AG09319 (cell line): ENCODE data around the gene CTNNA3.
"Not testable (repeated sequence)": the region's sequence is repeated elsewhere in the genome, so short reads cannot be mapped to it uniquely, and the experiment has no call there.

Experiments
- DNase-seq: peaks from one replicate; pipeline ENCODE4 v3.0.0-alpha.2; 2010; ENCODE audit warnings: low read depth; ENCODE audit errors: extremely low read depth
- TF ChIP-seq, protein P1 (sequence below): IDR thresholded peaks from 2 replicates; pipeline ENCODE4 v1.5.1; 2011; ENCODE audit warnings: low read depth, mild to moderate bottlenecking, inconsistent platforms, low read length, moderate library complexity

The CTNNA3 gene

DNA sequence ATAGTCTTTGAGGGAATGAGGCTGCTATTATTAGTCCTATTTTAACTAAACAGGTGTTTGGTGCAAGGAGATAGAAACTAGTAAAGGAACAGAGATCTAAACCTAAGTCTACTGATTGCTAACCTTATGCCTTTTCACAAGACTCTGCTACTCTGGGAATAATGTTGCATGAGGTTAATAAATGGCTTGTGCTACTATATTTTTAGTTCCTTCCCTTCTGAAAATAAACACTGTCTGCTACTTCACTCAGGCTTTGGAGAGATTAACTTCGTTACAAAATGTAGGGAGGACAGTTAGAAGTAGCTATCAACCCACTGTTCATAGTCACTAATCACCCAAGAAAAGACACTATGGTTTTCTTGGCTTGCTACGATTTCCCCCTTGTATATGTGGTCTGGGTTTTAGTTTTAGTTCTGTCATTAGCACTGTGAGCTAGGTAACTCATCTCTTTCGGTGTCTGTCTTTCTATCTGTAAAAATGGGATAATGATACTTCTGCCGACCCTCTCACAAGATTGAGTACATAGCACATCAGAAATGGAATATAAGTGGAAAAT is 474.0 kb downstream of the CTNNA3 start:
- no peak for DNase-seq
- TF ChIP-seq, protein P1, sequence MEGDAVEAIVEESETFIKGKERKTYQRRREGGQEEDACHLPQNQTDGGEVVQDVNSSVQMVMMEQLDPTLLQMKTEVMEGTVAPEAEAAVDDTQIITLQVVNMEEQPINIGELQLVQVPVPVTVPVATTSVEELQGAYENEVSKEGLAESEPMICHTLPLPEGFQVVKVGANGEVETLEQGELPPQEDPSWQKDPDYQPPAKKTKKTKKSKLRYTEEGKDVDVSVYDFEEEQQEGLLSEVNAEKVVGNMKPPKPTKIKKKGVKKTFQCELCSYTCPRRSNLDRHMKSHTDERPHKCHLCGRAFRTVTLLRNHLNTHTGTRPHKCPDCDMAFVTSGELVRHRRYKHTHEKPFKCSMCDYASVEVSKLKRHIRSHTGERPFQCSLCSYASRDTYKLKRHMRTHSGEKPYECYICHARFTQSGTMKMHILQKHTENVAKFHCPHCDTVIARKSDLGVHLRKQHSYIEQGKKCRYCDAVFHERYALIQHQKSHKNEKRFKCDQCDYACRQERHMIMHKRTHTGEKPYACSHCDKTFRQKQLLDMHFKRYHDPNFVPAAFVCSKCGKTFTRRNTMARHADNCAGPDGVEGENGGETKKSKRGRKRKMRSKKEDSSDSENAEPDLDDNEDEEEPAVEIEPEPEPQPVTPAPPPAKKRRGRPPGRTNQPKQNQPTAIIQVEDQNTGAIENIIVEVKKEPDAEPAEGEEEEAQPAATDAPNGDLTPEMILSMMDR: no peak

DNA sequence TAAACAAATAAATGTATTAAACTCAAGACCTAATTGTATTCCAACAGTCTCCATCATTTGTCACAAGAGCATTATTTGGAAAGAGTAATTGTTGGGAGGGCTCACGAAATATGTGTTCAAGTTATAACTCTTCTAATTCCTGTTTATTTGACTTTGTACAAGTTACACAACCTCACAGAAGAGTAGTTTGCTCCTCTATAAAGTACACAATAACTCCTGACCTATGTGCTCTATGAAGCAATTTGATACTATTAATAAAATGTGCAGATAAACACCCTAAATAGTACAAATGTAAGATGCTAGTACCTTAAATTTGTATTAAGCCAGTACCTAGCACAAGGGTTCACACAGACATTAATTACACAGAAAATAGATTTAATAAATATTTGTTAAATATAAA is 484.3 kb downstream of the CTNNA3 start:
- TF ChIP-seq, protein P1: no peak
- no peak for DNase-seq

DNA sequence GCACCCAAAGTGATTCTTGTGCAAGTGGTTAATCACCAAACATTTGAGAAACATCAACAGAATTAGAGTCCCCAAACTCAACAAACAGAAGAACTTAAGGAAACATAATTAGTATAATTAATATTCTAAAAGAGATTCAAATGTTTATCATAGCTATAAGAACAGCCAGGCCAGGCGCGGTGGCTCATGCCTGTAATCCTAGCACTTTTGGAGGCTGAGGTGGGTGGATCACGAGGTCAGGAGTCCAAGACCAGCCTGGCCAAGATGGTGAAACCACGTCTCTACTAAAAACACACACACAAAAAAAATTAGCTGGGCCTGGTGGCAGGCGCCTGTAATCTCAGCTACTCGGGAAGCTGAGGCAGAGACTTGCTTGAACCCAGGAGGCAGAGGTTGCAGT is 488.1 kb downstream of the CTNNA3 start:
- not testable (repeated sequence) for DNase-seq

DNA sequence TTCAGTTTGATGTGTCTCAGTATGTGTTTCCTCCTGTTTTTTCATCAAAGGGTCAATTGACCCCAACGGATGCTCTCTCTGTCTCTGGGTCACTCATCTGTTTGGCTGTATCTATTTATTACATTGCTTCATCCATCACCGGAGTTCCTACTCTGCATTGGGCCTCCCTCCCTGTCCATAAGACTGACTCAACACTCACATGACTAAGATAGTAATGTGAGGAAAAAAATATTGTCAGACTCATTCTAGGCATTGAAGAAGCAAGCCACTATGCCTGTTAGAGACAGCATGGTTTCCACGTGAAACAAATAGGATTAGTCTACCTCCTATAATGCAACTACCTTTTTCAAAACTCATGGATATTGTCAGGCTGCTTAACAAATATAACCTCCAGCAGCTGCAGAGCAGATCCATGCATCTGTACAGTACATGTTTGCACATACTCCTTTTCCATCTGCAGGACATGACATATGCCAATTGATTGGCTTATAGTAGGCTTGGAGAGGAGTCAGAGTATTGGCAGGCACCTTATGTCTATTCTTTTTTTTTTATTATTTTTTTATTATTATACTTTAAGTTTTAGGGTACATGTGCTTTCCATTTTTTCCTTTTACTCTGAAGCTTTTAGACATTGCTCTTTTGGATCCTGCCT is 495.0 kb downstream of the CTNNA3 start:
- TF ChIP-seq, protein P1: no peak
- DNase-seq: no peak

DNA sequence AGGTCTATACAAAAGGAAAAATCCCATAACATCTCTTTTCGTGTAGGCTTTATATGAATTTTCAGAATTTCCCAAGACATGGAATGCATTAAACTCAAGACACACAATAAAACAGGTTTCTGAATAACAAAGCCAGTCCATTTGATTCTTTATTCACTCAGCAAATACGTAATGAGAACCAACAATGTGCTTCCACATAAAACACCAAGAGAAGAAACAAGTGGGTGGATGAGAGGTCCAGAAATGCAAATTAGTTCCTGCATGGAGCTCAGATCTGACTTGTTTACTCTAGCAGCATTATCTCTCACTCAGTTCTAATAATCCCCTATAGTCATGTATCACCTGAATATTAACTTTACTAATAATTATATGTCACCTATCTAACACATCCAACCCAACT is 520.6 kb downstream of the CTNNA3 start:
- no peak for DNase-seq
- TF ChIP-seq, protein P1: no peak

DNA sequence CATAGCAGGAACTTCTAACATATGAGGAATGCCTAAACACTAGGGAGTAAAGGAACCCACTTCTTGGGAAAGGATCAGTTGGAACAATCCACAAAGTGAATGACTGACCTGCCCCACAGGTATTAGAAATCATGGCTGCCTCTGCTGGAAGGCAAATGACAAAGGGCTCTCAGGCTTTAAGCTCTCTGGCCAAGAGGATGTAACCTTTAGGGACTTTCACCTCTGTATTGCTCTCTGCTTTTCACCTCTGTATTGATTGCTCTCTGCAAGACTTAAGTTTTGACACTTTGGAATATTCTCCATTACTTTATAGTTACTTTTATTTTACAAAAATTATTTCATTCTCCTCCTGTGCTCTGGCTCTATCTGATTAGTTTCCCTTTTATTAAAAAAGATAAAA is 522.2 kb downstream of the CTNNA3 start:
- TF ChIP-seq, protein P1: no peak
- no peak for DNase-seq

DNA sequence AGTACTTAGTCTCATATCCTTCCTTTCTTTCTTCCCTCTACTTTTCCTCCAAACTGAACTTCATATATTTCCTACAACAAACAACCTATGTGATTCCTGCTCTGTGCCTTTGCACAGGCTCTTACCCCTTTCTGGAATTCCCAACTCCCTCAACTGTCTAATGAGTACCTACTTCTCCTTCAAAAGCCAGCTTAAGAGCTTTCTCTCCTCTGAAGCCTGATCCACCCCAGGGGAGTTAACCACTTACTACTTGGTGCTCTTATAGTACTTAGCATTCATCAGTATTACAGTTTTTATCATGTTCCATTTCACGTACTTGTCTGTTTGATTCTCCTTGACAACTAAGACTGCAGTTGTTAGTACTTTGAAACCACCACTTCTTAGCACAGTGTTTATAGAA is 524.0 kb downstream of the CTNNA3 start:
- TF ChIP-seq, protein P1: no peak
- DNase-seq: no peak

DNA sequence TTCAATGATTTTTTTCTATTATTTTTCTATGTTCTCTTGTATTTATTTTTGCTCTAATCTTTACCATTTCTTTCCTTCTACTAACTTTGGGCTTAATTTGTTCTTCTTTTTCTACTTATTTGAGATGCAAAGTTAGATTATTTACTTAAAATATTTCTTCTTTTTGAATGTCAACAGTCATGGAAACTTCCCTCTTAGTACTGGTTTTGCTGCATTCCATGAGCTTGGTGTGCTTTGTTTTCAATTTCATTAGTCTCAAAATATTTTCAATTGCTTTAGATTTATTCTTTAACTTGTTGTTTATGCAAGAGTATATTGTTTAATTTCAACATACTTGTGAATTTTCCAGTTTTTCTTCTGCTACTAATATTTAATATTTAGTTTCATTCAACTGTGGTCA is 539.8 kb downstream of the CTNNA3 start:
- TF ChIP-seq, protein P1: no peak
- DNase-seq: no peak
